Measurements from ENCODE around the gene CNR1. TPM values are rescaled to one million over a fixed set of nuclear protein-coding genes. Genes with fewer than 3 reads are reported as not detected.

Gene CNR1
- total and polyA plus RNA-seq, 2 of the 4 experiments (the other 2 are of a cell fraction): not detected

GRCh38 chr6:88163616-88164015 is 2.5 kb downstream of the CNR1 start:
- no peak overlapping the region for H3K4me2 ChIP-seq (ENCODE audit: low read depth, low read length)
- no peaks in the 10 kb centered on the region for H3K79me1 ChIP-seq (ENCODE audit: low read depth in 1 of 2, low read length in 2 of 2)
- no peak overlapping the region for H3K9ac ChIP-seq (ENCODE audit: low read depth, low read length)
- ATAC-seq (ENCODE audit: low read depth) (no peak), DNase-seq (no peak)
- H2BK15ac ChIP-seq (ENCODE audit: low read depth, low read length): no peak overlapping the region
- H3K14ac ChIP-seq (replicated peaks; ENCODE audit: low read depth, low read length): no peak overlapping the region
- dilution Hi-C loops (cut with HindIII; ENCODE audit: low sequenced_read_pairs, unreplicated experiment) (no loop called here), intact Hi-C loops (cut with micrococcal nuclease) (loop anchor here (10.0 kb wide), 2 partner anchors 459 to 759 kb away; partner anchors contain the start of genes AKIRIN2 and CFAP206), in situ Hi-C loops (cut with MboI; ENCODE audit: low sequenced_read_pairs) (no loop called here)
- H3K9me3 ChIP-seq (ENCODE audit: control insufficient read depth, insufficient read depth, low read length): no peaks in the 10 kb centered on the region
- H3K27me3 ChIP-seq (ENCODE audit: control insufficient read depth, insufficient read depth, low read length): peaks cover 38% of the 10 kb centered on the region
- H2BK20ac ChIP-seq (ENCODE audit: low read depth, low read length): no peak overlapping the region
- WGBS, 2 experiments (ENCODE audit: extremely low coverage in 2 of 2, insufficient read length in 1 of 2): no CpG with 5 or more reads among the region's 1 CpG
- no peak overlapping the region for H2BK120ac ChIP-seq (ENCODE audit: low read depth, low read length)
- no peak overlapping the region for H4K8ac ChIP-seq (ENCODE audit: low read depth in 2 of 2, low read length in 2 of 2)
- H3K36me3 ChIP-seq (ENCODE audit: control insufficient read depth, insufficient read depth, low read length): no peaks in the 10 kb centered on the region
- H4K91ac ChIP-seq (ENCODE audit: insufficient read depth, low read depth, low read length): no peak overlapping the region
- H2AK5ac ChIP-seq (ENCODE audit: low read depth, low read length): no peak overlapping the region
- H3K4me1 ChIP-seq (ENCODE audit: control insufficient read depth, insufficient read depth, low read length): peaks cover 2% of the 10 kb centered on the region; the same call in 1 of the 2 replicates
- no peaks in the 10 kb centered on the region for H3K9me1 ChIP-seq (ENCODE audit: insufficient read depth, low read length)
- H4K20me1 ChIP-seq (ENCODE audit: insufficient read depth, low read length): no peaks in the 10 kb centered on the region
- ChIA-PET POLR2A (ENCODE audit: unreplicated experiment) (no interaction called here), CTCF (no interaction called here)
- H3K27ac ChIP-seq (ENCODE audit: insufficient read depth, low read length): no peak overlapping the region
- no peak overlapping the region for H3K4ac ChIP-seq (ENCODE audit: low read depth, low read length)
- H3K56ac ChIP-seq (ENCODE audit: extremely low read depth, insufficient read depth, low read length): no peak overlapping the region
- no TSS peak for BruUV-seq (replicated peaks)
- H3K18ac ChIP-seq (ENCODE audit: low read depth, low read length): no peak overlapping the region
- H2BK5ac ChIP-seq (ENCODE audit: low read depth, low read length, poor library complexity, severe bottlenecking): no peak overlapping the region
- H4K5ac ChIP-seq (ENCODE audit: low read depth, low read length): no peak overlapping the region
- no peak overlapping the region for H2AFZ ChIP-seq (replicated peaks; ENCODE audit: low read length, poor library complexity)
- TF ChIP-seq RAD21 (IDR thresholded peaks at IDR 0.05; ENCODE audit: low read length) (no peak), USF2 (IDR thresholded peaks at IDR 0.05; ENCODE audit: low read depth, low read length) (no peak), NFE2L2 (IDR thresholded peaks at IDR 0.05; ENCODE audit: low read depth, low read length) (no peak), CHD1 (IDR thresholded peaks at IDR 0.05; ENCODE audit: low read depth, low read length) (no peak), RFX5 (IDR thresholded peaks at IDR 0.05; ENCODE audit: low read depth, low read length) (no peak), BHLHE40 (IDR thresholded peaks at IDR 0.05; ENCODE audit: low read depth, low read length) (no peak), CTCF (conservative IDR thresholded peaks at IDR 0.05; ENCODE audit: low read depth, low read length) (no peak), RCOR1 (IDR thresholded peaks at IDR 0.05; ENCODE audit: insufficient replicate concordance, low read length) (no peak), FOS (IDR thresholded peaks at IDR 0.05; ENCODE audit: low read depth, low read length) (no peak), MAZ (IDR thresholded peaks at IDR 0.05; ENCODE audit: borderline replicate concordance, low read depth, low read length) (no peak), MAFK (IDR thresholded peaks at IDR 0.05; ENCODE audit: low read depth, low read length) (no peak), MXI1 (IDR thresholded peaks at IDR 0.05; ENCODE audit: borderline replicate concordance, low read depth, low read length) (no peak), CEBPB (IDR thresholded peaks at IDR 0.05; ENCODE audit: low read depth, low read length) (no peak), SMC3 (IDR thresholded peaks at IDR 0.05; ENCODE audit: low read depth, low read length) (no peak), POLR2A (IDR thresholded peaks at IDR 0.05; ENCODE audit: low read depth, low read length) (no peak), ELK1 (IDR thresholded peaks at IDR 0.05; ENCODE audit: borderline replicate concordance, low read depth, low read length) (no peak)
- H3K23ac ChIP-seq (ENCODE audit: low read depth, low read length): no peak overlapping the region
- H2AK9ac ChIP-seq (replicated peaks; ENCODE audit: low read depth, low read length, poor library complexity): no peak overlapping the region
- H3K4me3 ChIP-seq (ENCODE audit: insufficient read depth, low read depth, low read length): no peak overlapping the region
